NOMO-1 (cell line): ENCODE results near the gene LRRC31.

Experiments used
- DNase-seq, 2 experiments: peaks; one replicate each; lab custom pipeline; 2025; ENCODE audit not compliant: unreplicated experiment in 2 of 2; lab: John Stamatoyannopoulos, UW

Gene LRRC31

GRCh38 chr3:169864270-169864669 lies 5.5 kb downstream of the LRRC31 start:
- no peak for DNase-seq

GRCh38 chr3:169863458-169863899 lies 6.3 kb downstream of the LRRC31 start:
- peak; percentile 58 to 79 for DNase-seq

- no peak for DNase-seq
Observed at GRCh38 chr3:169861871-169862270, 7.9 kb downstream of the LRRC31 start.

- no peak for DNase-seq
Observed at GRCh38 chr3:169857811-169858210, 11.9 kb downstream of the LRRC31 start.

GRCh38 chr3:169855514-169855913 lies 14.2 kb downstream of the LRRC31 start:
- DNase-seq, result no peak

- DNase-seq, result no peak
Observed at GRCh38 chr3:169850618-169851017, 19.1 kb downstream of the LRRC31 start.

- DNase-seq, result no peak
Observed at GRCh38 chr3:169848741-169849140, 21.0 kb downstream of the LRRC31 start.

- no peak for DNase-seq
Observed at GRCh38 chr3:169847896-169848295, 21.8 kb downstream of the LRRC31 start.

GRCh38 chr3:169846458-169847193 lies 23.1 kb downstream of the LRRC31 start:
- no peak for DNase-seq

GRCh38 chr3:169842960-169843359 lies 26.8 kb downstream of the LRRC31 start:
- DNase-seq, result peak in 1 of 2 experiments; percentile 43

- DNase-seq, result no peak
Observed at GRCh38 chr3:169841171-169841570, 28.6 kb downstream of the LRRC31 start.

- DNase-seq, result no peak
Observed at GRCh38 chr3:169838511-169839030, 31.2 kb downstream of the LRRC31 start.

GRCh38 chr3:169836942-169837275 lies 32.8 kb downstream of the LRRC31 start:
- DNase-seq, result no peak

GRCh38 chr3:169836078-169836941 lies 33.4 kb downstream of the LRRC31 start:
- DNase-seq, result peak; percentile 62 to 64

GRCh38 chr3:169835533-169835932 lies 34.2 kb downstream of the LRRC31 start:
- DNase-seq, result no peak

GRCh38 chr3:169827712-169828111 lies 42.0 kb downstream of the LRRC31 start:
- DNase-seq, result peak in 1 of 2 experiments; percentile 34

- DNase-seq, result no peak
Observed at GRCh38 chr3:169825316-169825715, 44.4 kb downstream of the LRRC31 start.

GRCh38 chr3:169822983-169823382 lies 46.8 kb downstream of the LRRC31 start:
- no peak for DNase-seq

GRCh38 chr3:169822540-169822939 lies 47.2 kb downstream of the LRRC31 start:
- DNase-seq, result no peak

- DNase-seq, result no peak
Observed at GRCh38 chr3:169822091-169822490, 47.6 kb downstream of the LRRC31 start.

- DNase-seq, result no peak
Observed at GRCh38 chr3:169818316-169818715, 51.4 kb downstream of the LRRC31 start.
